PFSK-1 (cell line): ENCODE results near the gene EGFLAM.

Experiments used
- FOXP2 ChIP-seq: optimal IDR thresholded peaks from 2 replicates; pipeline ENCODE3; 2011; ENCODE audit warnings: borderline replicate concordance, control low read depth, inconsistent platforms; ENCODE audit not compliant: insufficient read depth; ENCODE audit errors: extremely low read length, extremely low read depth
- POLR2AphosphoS5 ChIP-seq: IDR thresholded peaks from 2 replicates; pipeline ENCODE4 v1.6.1; 2012; ENCODE audit warnings: low read depth, mild to moderate bottlenecking, control low read depth, low read length, moderate library complexity
- SIN3A ChIP-seq: IDR thresholded peaks from 2 replicates; pipeline ENCODE4 v1.6.1; 2012; ENCODE audit warnings: mild to moderate bottlenecking, low read length, moderate library complexity, borderline replicate concordance; ENCODE audit not compliant: insufficient read depth
- TAF1 ChIP-seq: IDR thresholded peaks from 2 replicates; pipeline ENCODE4 v1.6.1; 2012; ENCODE audit warnings: low read length, control low read depth, borderline replicate concordance; ENCODE audit not compliant: insufficient read depth
- TF ChIP-seq, protein P1 (sequence below), 2 experiments: IDR thresholded peaks; 2 replicates each; pipeline versions ENCODE4 v1.6.1 to v1.8.0; 2011 to 2012; ENCODE audit warnings: low read depth in 2 of 2, low read length in 2 of 2, control low read depth in 1 of 2, inconsistent platforms in 1 of 2, mild to moderate bottlenecking in 1 of 2, moderate library complexity in 1 of 2; ENCODE audit not compliant: insufficient read depth in 1 of 2

Gene EGFLAM

DNA sequence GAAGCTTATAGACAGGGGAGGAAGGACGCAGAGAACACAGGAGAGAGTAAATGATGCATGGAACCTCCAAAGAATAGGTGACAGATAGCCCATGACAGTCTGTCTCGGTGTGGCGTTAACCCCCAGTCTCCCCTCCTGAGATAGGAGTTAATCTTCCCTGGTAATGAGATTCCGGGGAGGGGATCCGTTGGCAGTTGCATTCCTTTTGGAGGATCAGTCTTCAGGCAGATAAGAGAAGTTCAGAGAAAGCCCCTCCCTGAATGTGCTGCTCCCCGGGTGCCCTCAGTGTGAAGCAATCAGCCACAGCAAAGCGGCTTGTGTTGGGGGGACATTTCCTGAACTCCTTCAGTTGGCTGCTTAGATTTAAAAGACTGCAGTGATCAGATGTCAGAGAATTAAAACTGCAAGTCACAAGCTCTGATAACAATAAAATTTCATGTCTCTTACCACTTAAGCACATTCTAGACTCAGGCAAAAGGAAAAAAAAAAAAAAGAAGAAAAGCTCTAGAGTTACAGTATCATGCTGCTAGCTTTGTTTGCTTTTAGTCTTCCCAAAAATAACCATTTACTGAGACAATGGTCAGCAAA is 121.1 kb downstream of the EGFLAM start:
- TF ChIP-seq FOXP2 = no peak
- TF ChIP-seq SIN3A = no peak
- TF ChIP-seq TAF1 = no peak
- TF ChIP-seq, protein P1, sequence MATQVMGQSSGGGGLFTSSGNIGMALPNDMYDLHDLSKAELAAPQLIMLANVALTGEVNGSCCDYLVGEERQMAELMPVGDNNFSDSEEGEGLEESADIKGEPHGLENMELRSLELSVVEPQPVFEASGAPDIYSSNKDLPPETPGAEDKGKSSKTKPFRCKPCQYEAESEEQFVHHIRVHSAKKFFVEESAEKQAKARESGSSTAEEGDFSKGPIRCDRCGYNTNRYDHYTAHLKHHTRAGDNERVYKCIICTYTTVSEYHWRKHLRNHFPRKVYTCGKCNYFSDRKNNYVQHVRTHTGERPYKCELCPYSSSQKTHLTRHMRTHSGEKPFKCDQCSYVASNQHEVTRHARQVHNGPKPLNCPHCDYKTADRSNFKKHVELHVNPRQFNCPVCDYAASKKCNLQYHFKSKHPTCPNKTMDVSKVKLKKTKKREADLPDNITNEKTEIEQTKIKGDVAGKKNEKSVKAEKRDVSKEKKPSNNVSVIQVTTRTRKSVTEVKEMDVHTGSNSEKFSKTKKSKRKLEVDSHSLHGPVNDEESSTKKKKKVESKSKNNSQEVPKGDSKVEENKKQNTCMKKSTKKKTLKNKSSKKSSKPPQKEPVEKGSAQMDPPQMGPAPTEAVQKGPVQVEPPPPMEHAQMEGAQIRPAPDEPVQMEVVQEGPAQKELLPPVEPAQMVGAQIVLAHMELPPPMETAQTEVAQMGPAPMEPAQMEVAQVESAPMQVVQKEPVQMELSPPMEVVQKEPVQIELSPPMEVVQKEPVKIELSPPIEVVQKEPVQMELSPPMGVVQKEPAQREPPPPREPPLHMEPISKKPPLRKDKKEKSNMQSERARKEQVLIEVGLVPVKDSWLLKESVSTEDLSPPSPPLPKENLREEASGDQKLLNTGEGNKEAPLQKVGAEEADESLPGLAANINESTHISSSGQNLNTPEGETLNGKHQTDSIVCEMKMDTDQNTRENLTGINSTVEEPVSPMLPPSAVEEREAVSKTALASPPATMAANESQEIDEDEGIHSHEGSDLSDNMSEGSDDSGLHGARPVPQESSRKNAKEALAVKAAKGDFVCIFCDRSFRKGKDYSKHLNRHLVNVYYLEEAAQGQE (IDR thresholded peaks at IDR 0.05; ENCODE audit: insufficient read depth in 1 of 2, low read depth in 2 of 2, low read length in 2 of 2) = no peak
- TF ChIP-seq POLR2AphosphoS5 = no peak

DNA sequence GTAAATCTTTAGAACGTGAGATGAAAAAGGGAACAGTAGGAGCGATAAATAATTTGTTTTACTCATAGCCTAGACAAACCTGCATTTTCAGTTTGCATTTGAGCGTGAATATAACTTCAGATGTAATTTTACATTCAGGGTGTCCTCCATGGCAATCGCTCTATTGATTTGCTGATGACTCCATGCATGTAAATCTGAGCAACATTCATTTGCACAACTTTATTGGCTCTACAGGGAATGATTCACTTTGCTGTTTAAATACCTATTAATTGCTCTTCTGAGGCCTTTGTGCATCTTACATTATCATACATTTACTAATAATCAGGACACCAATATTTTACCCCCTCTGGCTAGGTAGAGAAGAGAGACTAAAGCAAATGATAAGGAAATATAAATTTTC is 122.2 kb downstream of the EGFLAM start:
- TF ChIP-seq SIN3A (no peak), POLR2AphosphoS5 (no peak), FOXP2 (no peak), TAF1 (no peak)
- TF ChIP-seq, protein P1 (IDR thresholded peaks at IDR 0.05; ENCODE audit: insufficient read depth in 1 of 2, low read depth in 2 of 2, low read length in 2 of 2) = no peak

DNA sequence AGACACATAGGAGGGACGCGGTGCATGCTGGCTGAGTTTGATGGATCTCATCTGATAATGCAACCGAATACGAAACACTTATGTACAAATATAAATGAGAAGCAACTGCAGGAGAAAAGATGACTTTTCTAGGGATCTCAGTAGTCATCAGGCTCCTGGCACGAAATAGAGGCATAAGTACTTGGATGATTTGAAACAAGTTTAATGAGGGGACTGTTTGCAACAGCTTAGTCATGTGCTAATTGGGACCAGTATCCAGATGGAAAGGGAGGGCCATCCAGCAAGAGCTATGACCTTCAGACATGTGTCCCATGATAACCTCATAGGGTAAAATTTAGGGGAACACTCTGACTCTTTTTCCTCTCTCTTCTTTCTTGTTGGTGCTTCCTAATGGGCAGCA is 123.0 kb downstream of the EGFLAM start:
- TF ChIP-seq FOXP2 (no peak), SIN3A (no peak), TAF1 (no peak), POLR2AphosphoS5 (no peak)
- TF ChIP-seq, protein P1 (IDR thresholded peaks at IDR 0.05; ENCODE audit: insufficient read depth in 1 of 2, low read depth in 2 of 2, low read length in 2 of 2) = no peak

DNA sequence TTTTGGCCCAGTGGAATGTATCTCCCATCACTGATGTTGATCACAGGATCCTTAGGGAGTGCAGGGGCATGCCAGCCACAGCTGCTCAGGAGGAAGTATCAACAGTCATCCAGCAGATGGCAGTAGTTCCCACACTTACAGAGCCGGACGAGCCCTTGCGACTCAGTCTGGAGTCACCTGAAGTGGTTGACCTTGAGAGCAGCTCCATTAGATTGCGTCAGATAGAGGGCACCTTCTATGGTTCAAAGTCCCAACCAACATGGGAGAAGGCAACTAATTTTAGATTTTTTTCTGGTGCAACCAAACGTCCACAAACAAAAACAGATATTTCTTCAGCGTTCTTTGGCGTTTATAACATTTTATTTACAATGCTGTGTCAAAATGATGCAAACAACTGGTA is 124.5 kb downstream of the EGFLAM start:
- TF ChIP-seq, protein P1 (IDR thresholded peaks at IDR 0.05; ENCODE audit: insufficient read depth in 1 of 2, low read depth in 2 of 2, low read length in 2 of 2) = no peak
- TF ChIP-seq TAF1 = no peak
- no peak for TF ChIP-seq FOXP2
- no peak for TF ChIP-seq POLR2AphosphoS5
- TF ChIP-seq SIN3A = no peak
